Nephron (organoid): Measurements from ENCODE around the gene DCDC2C.

Source experiments
- H3K27ac Mint-ChIP-seq, 3 experiments: 2 replicates each; pipeline ENCODE4 v1.8.0; 2020; ENCODE audit warnings: mixed read lengths in 3 of 3, mild to moderate bottlenecking in 2 of 3, moderate library complexity in 1 of 3
- H3K27me3 Mint-ChIP-seq: 2 replicates; pipeline ENCODE4 v1.8.0; 2021; ENCODE audit warnings: low read depth, mild to moderate bottlenecking, moderate library complexity, mixed read lengths
- H3K36me3 Mint-ChIP-seq: 2 replicates; pipeline ENCODE4 v1.8.0; 2020; ENCODE audit warnings: low read depth, mixed read lengths
- H3K4me1 Mint-ChIP-seq: 2 replicates; pipeline ENCODE4 v1.8.0; 2020; ENCODE audit warnings: mixed read lengths
- H3K4me3 Mint-ChIP-seq, 3 experiments: 2 replicates each; pipeline ENCODE4 v1.8.0; 2020; ENCODE audit warnings: mild to moderate bottlenecking in 3 of 3, mixed read lengths in 3 of 3, moderate library complexity in 2 of 3
- H3K9me3 Mint-ChIP-seq: 2 replicates; pipeline ENCODE4 v1.8.0; 2020; ENCODE audit warnings: mixed read lengths
- TF ChIP-seq, protein P1 (sequence below), 3 experiments: fragments of 200-600 bp; sonication (generic); IDR thresholded peaks; one replicate each; pipeline ENCODE4 v1.5.0; 2021; ENCODE audit warnings: antibody characterized with exemption in 3 of 3; ENCODE audit not compliant: unreplicated experiment in 3 of 3

The DCDC2C gene

DNA sequence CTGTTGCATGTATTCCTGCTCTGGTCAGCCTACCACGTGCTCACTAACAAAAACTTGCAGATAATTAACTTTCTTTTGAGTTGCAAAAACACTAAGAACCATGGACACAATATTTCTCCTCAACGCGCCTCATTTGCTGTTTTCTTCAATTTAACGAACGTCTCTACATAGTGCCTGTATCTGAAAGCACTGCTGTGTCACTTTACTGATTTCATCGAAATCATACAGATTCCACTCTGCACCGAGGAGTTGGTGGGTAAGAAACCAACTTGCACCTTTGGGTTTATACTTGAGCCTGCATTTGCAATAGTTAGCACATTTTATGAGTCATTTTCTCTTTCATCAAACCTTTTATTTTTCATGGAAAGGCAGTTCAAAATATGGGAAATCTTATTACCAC, 145.8 kb downstream of the DCDC2C start:
- Mint-ChIP-seq H3K27me3 (peaks cover 22% of the 10 kb centered on the region), H3K36me3 (no peaks in the 10 kb centered on the region), H3K9me3 (peaks cover 42% of the 10 kb centered on the region), H3K4me1 (no peaks in the 10 kb centered on the region), H3K27ac (no peak overlapping the region), H3K4me3 (no peak overlapping the region)
- TF ChIP-seq, protein P1, sequence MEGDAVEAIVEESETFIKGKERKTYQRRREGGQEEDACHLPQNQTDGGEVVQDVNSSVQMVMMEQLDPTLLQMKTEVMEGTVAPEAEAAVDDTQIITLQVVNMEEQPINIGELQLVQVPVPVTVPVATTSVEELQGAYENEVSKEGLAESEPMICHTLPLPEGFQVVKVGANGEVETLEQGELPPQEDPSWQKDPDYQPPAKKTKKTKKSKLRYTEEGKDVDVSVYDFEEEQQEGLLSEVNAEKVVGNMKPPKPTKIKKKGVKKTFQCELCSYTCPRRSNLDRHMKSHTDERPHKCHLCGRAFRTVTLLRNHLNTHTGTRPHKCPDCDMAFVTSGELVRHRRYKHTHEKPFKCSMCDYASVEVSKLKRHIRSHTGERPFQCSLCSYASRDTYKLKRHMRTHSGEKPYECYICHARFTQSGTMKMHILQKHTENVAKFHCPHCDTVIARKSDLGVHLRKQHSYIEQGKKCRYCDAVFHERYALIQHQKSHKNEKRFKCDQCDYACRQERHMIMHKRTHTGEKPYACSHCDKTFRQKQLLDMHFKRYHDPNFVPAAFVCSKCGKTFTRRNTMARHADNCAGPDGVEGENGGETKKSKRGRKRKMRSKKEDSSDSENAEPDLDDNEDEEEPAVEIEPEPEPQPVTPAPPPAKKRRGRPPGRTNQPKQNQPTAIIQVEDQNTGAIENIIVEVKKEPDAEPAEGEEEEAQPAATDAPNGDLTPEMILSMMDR (IDR thresholded peaks at IDR 0.05; ENCODE audit: unreplicated experiment in 3 of 3), result no peak

DNA sequence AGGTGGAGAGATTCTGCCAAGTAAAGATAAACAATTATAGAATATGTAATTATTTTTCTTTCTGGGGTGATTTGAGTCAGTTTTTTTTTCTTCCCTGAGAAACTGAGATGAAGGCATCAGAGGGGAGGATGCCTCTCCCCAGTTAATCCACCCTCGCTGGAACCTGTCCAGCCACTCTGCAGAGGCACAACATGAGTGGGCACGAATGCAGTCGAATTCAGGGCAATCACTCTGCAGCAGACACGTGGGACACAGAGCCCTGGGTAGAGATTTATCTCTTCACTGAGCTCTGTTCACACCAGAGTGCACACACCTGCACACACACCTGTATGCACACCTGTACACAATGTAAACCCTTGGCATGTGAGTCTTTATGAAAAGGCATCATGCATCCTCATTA, 154.2 kb downstream of the DCDC2C start:
- Mint-ChIP-seq H3K27me3 (peaks cover 4% of the 10 kb centered on the region), H3K36me3 (no peaks in the 10 kb centered on the region), H3K27ac (no peak overlapping the region), H3K9me3 (peaks cover 19% of the 10 kb centered on the region), H3K4me1 (no peaks in the 10 kb centered on the region), H3K4me3 (no peak overlapping the region)
- TF ChIP-seq, protein P1 (IDR thresholded peaks at IDR 0.05; ENCODE audit: unreplicated experiment in 3 of 3), result no peak

DNA sequence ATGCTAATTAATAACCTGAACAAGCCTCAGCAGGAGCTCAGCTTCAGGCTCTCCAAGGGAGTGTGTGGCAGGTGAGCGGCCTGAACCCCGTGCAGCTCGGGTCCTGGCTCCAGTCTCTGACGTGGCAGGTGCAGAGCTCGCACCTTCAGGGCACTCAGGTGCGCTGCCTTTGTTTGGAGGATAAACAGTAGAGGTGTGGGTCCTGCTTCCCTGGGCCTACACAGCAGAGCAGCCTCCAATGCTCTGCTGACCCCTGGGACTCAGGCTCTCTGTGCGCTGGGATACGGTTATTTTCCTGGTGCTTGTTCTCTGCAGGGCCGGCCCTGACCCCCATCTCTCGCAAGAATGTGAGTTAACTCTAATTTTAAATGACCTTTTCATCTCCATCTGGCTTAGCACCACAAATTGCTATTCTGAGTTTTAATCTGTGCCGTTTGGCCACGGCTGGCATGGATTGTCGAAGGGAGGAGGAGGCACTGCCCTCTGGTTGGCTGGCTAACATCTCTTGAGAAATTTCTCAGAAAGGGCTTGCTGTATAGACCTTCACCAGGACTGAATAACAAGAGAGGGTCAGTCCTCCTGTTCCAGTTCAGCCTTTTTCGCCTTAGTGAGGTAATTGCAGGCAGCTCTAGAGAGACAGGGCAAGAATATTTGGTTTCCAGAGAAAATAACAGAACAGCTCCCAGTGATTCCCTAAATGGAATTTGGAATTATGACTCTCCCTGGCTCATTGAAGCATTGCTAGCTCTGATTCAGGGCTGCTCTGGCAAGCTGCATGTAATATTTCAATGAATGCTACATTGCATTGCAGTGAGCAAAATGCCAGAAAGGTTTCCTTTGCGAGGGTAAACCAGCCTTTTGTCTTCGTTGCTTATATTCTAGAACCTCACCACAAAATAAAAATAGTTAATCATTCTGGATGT, 161.8 kb downstream of the DCDC2C start:
- Mint-ChIP-seq H3K4me3 (no peak overlapping the region), H3K27ac (no peak overlapping the region), H3K9me3 (no peaks in the 10 kb centered on the region), H3K4me1 (peaks cover 26% of the 10 kb centered on the region), H3K36me3 (no peaks in the 10 kb centered on the region), H3K27me3 (peaks cover 16% of the 10 kb centered on the region)
- TF ChIP-seq, protein P1 (IDR thresholded peaks at IDR 0.05; ENCODE audit: unreplicated experiment in 3 of 3), result no peak

DNA sequence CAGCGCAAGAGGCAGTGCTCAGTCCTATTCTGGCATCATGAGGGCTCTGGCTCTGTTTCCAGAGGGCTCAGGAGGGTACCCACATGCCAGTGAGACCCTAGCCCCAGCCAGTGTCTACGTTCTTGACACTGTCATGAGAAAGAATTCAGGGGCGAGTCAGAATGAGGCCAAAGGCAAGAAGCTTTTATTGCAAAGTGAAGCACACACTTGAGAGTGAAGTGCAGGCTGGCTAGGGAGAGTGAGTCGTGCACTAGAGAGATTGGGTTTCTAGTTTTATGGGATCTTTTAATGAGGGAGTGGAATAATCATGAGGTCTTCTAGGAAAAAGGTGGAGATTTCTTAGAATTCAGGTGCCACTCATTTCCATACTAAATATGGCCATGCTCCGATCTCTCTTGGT, 164.1 kb downstream of the DCDC2C start:
- Mint-ChIP-seq H3K4me3 (no peak overlapping the region), H3K4me1 (peaks cover 26% of the 10 kb centered on the region), H3K27me3 (peaks cover 16% of the 10 kb centered on the region), H3K9me3 (no peaks in the 10 kb centered on the region), H3K36me3 (no peaks in the 10 kb centered on the region), H3K27ac (peak overlapping the region in 1 of 3 experiments; percentile 22)
- TF ChIP-seq, protein P1 (IDR thresholded peaks at IDR 0.05; ENCODE audit: unreplicated experiment in 3 of 3), result no peak

- H3K27me3 Mint-ChIP-seq, result peaks cover 21% of the 10 kb centered on the region
- H3K27ac Mint-ChIP-seq, result peak overlapping the region in 1 of 3 experiments; percentile 39
- no peaks in the 10 kb centered on the region for H3K9me3 Mint-ChIP-seq
- H3K4me1 Mint-ChIP-seq, result peaks cover 30% of the 10 kb centered on the region
- no peaks in the 10 kb centered on the region for H3K36me3 Mint-ChIP-seq
- no peak overlapping the region for H3K4me3 Mint-ChIP-seq
- TF ChIP-seq, protein P1 (IDR thresholded peaks at IDR 0.05; ENCODE audit: unreplicated experiment in 3 of 3), result no peak
Observed at GRCh38 chr2:3868012-3868805, 164.8 kb downstream of the DCDC2C start.
